GM12892 (cell line): Measurements from ENCODE around the gene GRK6.

Experiments
- DNase-seq: peaks from one replicate; pipeline ENCODE4 v3.0.0; 2011; ENCODE audit not compliant: insufficient read length
- FAIRE-seq: peaks from 2 replicates; lab custom pipeline; 2011; peaks lifted over from hg19 to GRCh38; lab: Jason Lieb, UNC
- POLR2A ChIP-seq: IDR thresholded peaks from 2 replicates; pipeline ENCODE4 v1.6.1; 2011; ENCODE audit warnings: low read depth, low read length, control low read depth
- POLR2AphosphoS5 ChIP-seq: IDR thresholded peaks from 2 replicates; pipeline ENCODE4 v1.6.1; 2011; ENCODE audit warnings: low read depth, low read length, control low read depth
- TAF1 ChIP-seq: IDR thresholded peaks from 2 replicates; pipeline ENCODE4 v1.6.1; 2011; ENCODE audit warnings: low read depth, mild to moderate bottlenecking, control low read depth, low read length, borderline replicate concordance

Gene GRK6

DNA sequence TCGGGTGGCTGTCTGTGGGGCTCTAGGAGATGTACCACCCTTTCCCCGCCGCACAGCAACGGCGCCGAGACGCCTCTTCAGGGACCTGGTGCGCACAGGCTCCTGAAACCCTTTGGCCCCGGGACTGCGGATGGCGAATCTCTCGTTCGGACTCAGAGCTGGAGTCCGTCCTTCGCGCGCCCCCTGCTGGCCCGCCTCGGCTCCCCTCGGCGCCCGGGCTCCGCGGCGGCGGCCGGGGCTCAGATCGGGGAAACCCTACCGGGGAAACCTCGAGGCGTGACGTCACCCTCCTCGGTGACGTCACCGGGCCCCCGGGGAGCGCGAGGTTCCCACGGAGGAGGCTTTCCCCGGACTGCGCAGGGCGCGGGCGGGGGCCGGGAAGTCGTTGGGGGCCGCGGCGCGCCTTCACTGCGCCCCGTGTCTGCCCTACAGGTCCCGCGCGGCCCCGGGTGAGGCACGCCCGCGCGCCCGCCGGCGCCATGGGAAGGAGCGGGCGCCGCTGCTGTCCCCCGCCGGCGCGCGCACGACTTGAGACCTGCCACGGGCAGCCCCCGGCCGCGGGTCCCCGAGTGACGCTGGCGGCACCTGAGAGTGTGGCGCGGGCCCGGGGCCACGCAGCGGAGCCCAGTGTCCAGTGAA, 28.0 kb downstream of the GRK6 start:
- FAIRE-seq = peak; percentile 92
- peak; percentile 100 for DNase-seq
- TF ChIP-seq POLR2A (no peak), TAF1 (no peak), POLR2AphosphoS5 (no peak)

DNA sequence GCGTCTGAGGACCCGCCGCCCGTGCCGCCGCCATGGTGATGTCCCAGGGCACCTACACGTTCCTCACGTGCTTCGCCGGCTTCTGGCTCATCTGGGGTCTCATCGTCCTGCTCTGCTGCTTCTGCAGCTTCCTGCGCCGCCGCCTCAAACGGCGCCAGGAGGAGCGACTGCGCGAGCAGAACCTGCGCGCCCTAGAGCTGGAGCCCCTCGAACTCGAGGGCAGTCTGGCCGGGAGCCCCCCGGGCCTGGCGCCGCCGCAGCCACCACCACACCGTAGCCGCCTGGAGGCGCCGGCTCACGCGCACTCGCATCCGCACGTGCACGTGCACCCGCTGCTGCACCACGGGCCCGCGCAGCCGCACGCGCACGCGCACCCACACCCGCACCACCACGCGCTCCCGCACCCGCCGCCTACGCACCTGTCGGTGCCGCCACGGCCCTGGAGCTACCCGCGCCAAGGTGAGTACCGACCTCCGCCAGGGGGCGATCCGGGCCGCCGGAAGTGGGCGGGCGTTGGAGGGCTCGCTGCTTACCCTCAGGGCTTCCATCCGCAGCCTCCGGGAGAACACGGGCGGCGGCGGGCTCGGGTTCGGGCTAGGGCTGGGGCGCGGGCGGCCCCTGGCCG, 28.7 kb downstream of the GRK6 start:
- TF ChIP-seq POLR2A (peak; percentile 43; the same call in 1 of the 2 replicates), TAF1 (no peak), POLR2AphosphoS5 (no peak)
- DNase-seq = peak; percentile 90
- peak; percentile 95 for FAIRE-seq

DNA sequence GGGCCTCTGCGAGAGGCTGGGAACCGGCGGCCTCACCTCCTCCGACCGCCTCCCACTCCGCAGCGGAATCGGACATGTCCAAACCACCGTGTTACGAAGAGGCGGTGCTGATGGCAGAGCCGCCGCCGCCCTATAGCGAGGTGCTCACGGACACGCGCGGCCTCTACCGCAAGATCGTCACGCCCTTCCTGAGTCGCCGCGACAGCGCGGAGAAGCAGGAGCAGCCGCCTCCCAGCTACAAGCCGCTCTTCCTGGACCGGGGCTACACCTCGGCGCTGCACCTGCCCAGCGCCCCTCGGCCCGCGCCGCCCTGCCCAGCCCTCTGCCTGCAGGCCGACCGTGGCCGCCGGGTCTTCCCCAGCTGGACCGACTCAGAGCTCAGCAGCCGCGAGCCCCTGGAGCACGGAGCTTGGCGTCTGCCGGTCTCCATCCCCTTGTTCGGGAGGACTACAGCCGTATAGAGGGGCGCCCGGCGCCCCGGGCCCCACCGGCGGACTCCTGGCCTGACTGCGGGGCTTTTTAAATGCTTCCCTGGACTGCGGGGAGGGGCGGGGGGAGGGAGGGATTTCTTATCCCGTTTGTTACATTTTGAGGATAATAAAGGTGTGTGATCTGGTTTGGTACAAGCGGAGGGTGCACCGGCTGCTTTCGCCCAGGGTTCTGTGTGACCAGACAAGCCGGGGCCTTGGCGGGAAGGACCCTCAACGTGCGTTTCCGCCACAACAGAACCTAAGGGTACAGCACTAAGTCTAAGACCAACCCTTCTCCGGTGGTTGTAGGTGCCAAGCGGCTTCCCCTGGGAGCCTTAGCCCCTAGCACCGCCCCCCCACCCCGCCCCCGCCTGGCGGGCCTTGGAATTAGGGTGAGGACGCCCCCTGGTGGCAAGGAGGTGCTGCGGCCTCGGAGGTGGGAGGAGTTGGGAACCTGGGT, 29.4 kb downstream of the GRK6 start:
- FAIRE-seq (peak; percentile 85), DNase-seq (peak; percentile 95)
- peak; percentile 6; the same call in 1 of the 2 replicates for TF ChIP-seq POLR2A
- TF ChIP-seq TAF1 = no peak

DNA sequence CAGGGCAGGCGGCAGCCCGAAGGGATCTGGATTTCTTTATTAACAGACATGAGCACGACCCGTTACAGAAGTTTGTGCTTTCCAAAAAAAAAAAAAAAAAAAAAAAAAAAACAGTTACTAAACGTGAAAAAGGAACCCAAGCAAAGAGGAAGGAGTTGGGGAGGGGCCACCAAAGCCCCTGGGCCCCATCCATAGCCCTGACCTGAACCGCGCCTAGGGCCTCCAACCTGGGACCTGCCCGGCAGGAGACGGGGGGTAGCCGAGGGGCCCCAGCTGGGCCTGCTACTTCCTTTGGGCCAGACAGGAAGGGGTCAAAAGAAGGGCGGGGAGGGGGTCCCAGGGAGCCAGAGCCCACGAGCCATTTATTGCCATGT, 30.1 kb downstream of the GRK6 start:
- TF ChIP-seq POLR2AphosphoS5 (no peak), POLR2A (no peak), TAF1 (no peak)
- no peak for DNase-seq
- FAIRE-seq = no peak

DNA sequence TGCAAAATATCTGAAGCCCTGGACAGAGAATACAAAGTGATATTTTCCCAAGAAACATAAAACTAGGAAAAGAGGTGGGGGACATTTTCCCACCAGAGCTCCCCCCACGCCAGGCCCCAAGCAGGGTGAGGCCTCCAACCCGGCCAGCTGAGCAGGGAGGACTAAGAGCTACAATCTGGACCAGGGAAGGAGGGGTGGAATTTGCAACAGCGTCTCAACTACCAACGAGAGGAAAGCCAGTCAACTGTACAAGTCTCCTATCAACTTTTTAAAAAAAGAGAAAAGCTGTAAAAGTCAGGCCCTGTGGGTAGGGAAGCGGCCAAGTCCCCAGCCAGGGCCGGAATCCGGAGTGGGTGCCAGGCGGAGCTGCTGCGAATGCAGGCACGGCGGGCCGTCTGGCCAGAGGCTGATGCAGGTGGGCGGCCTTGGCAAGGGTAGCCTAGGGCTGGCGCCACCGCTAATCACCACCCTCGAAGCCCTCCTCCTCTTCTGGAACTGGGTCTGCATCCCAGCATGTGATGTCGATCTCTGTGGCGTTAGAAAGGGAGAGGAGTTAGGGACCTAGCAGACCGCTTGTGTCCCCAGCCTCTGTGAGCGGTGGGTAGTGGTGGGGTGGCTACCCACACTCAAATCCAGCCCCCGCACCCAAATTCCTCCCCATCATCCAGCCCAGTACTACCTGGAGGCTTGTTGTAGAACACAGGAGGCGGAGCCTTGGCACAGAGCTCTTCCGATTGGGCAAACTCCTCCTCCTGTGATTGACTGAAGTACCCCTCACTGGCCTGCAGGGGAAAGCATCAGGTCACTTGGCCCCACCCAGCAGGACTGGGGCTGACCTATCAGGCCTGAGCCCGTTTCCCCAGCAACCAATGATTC, 30.7 kb downstream of the GRK6 start:
- peak; percentile 97 for DNase-seq
- TF ChIP-seq TAF1 (no peak), POLR2AphosphoS5 (no peak), POLR2A (no peak)
- FAIRE-seq = peak; percentile 99

DNA sequence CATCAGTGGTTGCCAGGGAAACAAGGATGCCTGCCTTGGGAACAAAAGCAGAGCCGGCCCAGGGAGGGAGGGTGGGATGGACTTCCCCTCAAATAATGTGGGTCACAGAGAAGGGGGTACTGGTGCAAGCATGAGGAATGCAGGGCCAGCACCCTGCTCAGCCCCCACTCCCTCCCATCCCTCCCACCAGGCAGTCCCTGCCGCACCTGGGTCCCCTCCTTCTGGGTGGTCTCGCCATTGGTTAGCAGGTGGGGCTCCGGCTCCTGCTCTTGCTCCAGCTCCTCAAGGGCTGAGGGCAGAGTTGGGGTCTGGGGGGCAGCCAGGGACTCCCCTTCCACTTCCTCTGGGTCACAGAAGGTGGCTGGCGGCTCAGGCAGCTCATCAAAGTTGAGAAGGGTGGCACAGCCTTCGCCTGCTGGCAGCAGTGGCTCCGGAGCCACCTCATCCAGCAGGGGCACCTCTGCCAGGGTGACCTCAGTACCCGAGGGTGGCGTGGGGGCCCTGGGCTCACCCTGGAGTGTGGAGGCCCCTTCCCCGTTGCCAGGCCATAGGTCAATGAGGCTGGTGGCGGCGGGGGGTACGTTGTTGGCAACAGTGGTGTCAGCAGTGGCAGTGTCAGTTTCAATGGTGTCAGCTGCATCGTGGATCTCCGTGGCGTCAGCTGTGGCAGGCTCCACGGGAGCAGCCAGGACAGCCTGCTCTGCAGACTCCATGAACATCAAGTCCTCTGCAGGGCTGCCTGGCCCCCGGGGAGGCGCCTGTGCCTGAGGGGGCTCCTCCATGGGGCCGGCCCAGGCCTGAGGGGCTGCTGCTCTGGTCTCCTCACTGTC, 31.6 kb downstream of the GRK6 start:
- no peak for FAIRE-seq
- TF ChIP-seq POLR2A (no peak), TAF1 (no peak), POLR2AphosphoS5 (no peak)
- DNase-seq = no peak

DNA sequence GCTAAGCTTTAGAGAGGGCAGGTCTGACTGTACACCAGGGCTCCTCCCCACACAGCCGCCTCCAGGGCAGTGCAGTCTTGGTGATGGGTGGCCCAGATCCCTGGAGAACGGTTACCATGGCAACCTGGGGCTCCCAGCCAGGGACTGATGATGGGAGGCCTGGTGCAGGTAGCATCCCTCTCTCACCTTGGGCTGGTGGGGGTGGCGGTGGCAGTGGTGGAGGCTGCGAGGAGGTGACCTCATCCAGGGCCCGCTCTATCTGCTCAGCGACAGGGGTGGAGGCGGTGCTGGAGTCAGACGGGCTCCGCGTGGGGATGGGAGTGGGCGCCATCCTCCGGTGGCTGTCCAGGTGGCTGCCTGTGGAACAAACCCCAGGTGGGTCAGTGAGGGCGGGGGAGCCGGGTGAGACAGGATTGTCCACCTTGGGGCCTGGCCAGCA, 32.5 kb downstream of the GRK6 start:
- TF ChIP-seq POLR2AphosphoS5 (no peak), TAF1 (no peak), POLR2A (no peak)
- DNase-seq (no peak), FAIRE-seq (no peak)

GRCh38 chr5:177459357-177459756, 32.9 kb downstream of the GRK6 start:
- DNase-seq (no peak), FAIRE-seq (no peak)
- TF ChIP-seq TAF1 = no peak
- no peak for TF ChIP-seq POLR2AphosphoS5
- no peak for TF ChIP-seq POLR2A

DNA sequence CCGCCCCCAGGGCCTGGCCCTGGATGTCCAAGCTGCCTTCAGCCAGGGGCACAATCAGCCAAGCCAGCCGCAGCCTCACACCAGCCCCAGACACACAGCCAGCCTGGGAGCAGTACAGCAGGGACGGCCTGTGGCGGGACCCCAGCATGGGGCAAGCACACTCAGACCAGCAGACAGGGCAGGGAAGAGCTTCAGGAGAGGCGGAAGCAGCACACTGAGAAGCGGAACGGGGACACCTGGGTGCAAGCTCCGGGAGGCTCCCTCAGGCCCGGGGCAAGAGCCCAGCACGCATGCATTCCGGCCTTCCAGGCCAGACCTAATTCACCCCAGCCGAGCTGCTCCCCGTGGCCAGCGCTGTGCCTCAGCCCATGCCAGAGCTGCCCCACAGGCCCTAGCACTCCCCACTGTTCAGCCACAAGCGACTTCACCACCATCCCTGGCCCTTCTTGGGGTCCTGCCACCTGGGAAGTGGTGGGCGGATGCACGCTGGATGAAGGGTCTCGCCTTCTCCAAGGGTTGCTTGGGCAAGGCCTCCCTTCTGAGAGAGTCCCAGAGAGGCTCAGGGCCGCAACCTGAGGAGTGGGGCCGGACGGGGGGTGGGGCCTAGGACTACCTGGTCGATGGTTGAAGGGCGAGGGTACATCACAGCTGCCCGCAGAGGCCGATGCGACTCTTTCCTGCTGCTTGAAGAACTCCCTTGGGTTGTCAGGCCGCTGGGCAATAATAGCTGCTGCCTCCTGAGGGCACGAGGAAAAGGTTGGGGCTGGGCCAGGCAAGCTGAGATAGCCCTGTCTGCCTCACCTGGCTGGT, 33.5 kb downstream of the GRK6 start:
- no peak for TF ChIP-seq POLR2AphosphoS5
- TF ChIP-seq TAF1 = no peak
- TF ChIP-seq POLR2A = no peak
- DNase-seq = no peak
- FAIRE-seq = no peak
